ENCODE measurements around the gene TMEM222. TPM values are rescaled to one million over a fixed set of nuclear protein-coding genes. Genes with fewer than 3 reads are reported as not detected.

Gene TMEM222
- polyA plus RNA-seq, 1 donor (not counting 4 experiments of a cell fraction or from before 2014, with no cell fraction given), result 23.7 TPM

DNA sequence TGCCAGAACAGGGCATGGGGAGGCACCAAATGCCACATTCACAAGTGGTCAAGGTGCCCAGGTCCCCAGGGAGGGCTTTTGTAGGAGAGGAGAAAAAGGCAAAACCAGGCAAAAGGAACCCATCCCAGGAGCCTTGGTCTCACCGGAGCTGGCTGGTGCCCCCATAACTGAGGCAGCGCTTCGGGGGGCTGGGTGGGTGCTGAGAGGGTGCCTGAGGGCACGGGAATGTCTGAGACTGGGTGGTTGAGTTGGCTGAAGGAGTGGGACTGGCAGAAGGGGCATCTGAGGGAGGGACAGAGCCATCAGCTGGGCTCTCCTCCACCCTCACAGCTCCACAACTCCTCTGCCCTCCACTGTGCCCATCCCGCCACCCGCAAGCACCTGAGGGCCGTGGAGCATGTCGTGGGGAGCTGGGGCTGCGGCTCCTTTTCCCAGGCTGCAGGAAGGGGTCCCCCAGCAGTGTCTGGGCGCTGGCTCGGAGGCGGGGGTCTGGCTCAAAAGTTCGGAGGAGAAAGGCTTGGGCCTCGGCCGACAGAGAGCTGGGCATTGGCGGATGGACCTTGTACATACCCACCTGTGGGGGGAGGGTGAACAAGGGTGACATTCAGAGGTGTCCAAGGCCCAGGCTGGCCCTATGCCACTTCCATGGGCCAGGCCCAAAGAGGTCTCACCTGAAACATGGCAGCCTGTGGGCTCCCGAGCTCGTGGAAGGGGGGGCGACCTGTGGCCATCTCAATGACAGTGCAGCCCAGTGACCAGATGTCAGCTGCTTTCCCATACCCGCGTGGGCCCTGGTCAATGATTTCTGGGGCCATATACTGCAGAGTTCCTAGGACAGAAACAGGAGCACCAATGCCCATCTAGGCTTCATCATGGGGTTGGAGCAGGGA lies 36.3 kb downstream of the TMEM222 start:
- Histone ChIP-seq H3K27me3 (ENCODE audit: control insufficient read depth, extremely low read depth, insufficient read depth, low read length) (no peaks in the 10 kb centered on the region), H3K4me1 (ENCODE audit: control insufficient read depth, extremely low read depth, insufficient read depth, low read length) (peaks cover 6% of the 10 kb centered on the region), H2AFZ (ENCODE audit: control insufficient read depth, low read length) (no peak overlapping the region), H4K20me1 (ENCODE audit: control insufficient read depth, extremely low read depth, insufficient read depth, low read length) (peaks cover 3% of the 10 kb centered on the region), H3K36me3 (ENCODE audit: control insufficient read depth in 2 of 2, extremely low read depth in 1 of 2, insufficient read depth in 2 of 2, low read length in 2 of 2) (peaks cover 21 to 42% of the 10 kb centered on the region in 2 experiments), H3K9ac (ENCODE audit: control insufficient read depth, extremely low read depth, insufficient read depth, low read length) (no peak overlapping the region), H3K9me1 (ENCODE audit: control insufficient read depth, extremely low read depth, insufficient read depth, low read length) (no peaks in the 10 kb centered on the region), H3K4me2 (ENCODE audit: control insufficient read depth, extremely low read depth, insufficient read depth, low read depth, low read length) (no peak overlapping the region), H3K4me3 (ENCODE audit: control insufficient read depth in 2 of 3, extremely low read depth in 1 of 3, insufficient read depth in 2 of 3, low read depth in 1 of 3, low read length in 3 of 3) (no peak overlapping the region), H3K9me3 (ENCODE audit: control insufficient read depth, low read depth, low read length) (no peaks in the 10 kb centered on the region), H3K27ac (ENCODE audit: control insufficient read depth, insufficient read depth, low read length) (no peak overlapping the region), H3K79me2 (ENCODE audit: control insufficient read depth, insufficient read depth, low read length) (no peaks in the 10 kb centered on the region)
- TF ChIP-seq, protein P1, sequence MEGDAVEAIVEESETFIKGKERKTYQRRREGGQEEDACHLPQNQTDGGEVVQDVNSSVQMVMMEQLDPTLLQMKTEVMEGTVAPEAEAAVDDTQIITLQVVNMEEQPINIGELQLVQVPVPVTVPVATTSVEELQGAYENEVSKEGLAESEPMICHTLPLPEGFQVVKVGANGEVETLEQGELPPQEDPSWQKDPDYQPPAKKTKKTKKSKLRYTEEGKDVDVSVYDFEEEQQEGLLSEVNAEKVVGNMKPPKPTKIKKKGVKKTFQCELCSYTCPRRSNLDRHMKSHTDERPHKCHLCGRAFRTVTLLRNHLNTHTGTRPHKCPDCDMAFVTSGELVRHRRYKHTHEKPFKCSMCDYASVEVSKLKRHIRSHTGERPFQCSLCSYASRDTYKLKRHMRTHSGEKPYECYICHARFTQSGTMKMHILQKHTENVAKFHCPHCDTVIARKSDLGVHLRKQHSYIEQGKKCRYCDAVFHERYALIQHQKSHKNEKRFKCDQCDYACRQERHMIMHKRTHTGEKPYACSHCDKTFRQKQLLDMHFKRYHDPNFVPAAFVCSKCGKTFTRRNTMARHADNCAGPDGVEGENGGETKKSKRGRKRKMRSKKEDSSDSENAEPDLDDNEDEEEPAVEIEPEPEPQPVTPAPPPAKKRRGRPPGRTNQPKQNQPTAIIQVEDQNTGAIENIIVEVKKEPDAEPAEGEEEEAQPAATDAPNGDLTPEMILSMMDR (optimal IDR thresholded peaks at IDR 0.05 in 1 of 3, IDR thresholded peaks at IDR 0.05 in 1 of 3, conservative IDR thresholded peaks at IDR 0.05 in 1 of 3; ENCODE audit: extremely low read depth in 1 of 3, insufficient read depth in 2 of 3, low read length in 3 of 3), result no peak
- TF ChIP-seq EZH2 (IDR thresholded peaks at IDR 0.05; ENCODE audit: low read length), result no peak
- FAIRE-seq (no peak), DNase-seq (ENCODE audit: low read depth, low spot score) (no peak)
- dilution Hi-C loops (cut with MboI; ENCODE audit: extremely low pct_ligation_motif_present, low sequenced_read_pairs), result no loop called here

DNA sequence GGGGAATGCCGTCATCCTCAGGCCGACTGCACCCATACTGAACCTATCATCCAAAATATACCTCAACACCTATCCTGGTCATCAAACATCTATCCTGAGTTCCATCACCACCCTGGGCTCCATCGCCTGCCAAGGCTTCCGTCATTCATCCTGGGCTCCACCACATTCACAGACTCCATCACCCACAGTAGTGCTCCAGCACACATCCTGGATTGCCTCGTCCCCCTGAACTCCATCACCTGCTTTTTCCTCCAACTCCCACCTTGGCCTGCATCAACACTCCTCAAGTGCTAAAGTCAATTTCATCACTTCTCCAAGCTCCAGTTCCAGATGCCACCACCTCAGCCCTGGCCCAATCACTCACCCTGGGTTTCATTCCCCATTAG lies 37.0 kb downstream of the TMEM222 start:
- peaks cover 6% of the 10 kb centered on the region for H3K4me1 ChIP-seq (ENCODE audit: control insufficient read depth, extremely low read depth, insufficient read depth, low read length)
- no peak for FAIRE-seq

More for the DNA sequence above, 37.0 kb downstream of the TMEM222 start:
- no peak overlapping the region for H3K27ac ChIP-seq (ENCODE audit: control insufficient read depth, insufficient read depth, low read length)
- H3K9me3 ChIP-seq (ENCODE audit: control insufficient read depth, low read depth, low read length), result no peaks in the 10 kb centered on the region
- no peak overlapping the region for H2AFZ ChIP-seq (ENCODE audit: control insufficient read depth, low read length)
- peaks cover 21 to 44% of the 10 kb centered on the region in 2 experiments for H3K36me3 ChIP-seq (ENCODE audit: control insufficient read depth in 2 of 2, extremely low read depth in 1 of 2, insufficient read depth in 2 of 2, low read length in 2 of 2)
- peaks cover 3% of the 10 kb centered on the region for H4K20me1 ChIP-seq (ENCODE audit: control insufficient read depth, extremely low read depth, insufficient read depth, low read length)
- no peak for DNase-seq (ENCODE audit: low read depth, low spot score)
- TF ChIP-seq, protein P1 (optimal IDR thresholded peaks at IDR 0.05 in 1 of 3, IDR thresholded peaks at IDR 0.05 in 1 of 3, conservative IDR thresholded peaks at IDR 0.05 in 1 of 3; ENCODE audit: extremely low read depth in 1 of 3, insufficient read depth in 2 of 3, low read length in 3 of 3), result no peak
- TF ChIP-seq EZH2 (IDR thresholded peaks at IDR 0.05; ENCODE audit: low read length), result no peak
- H3K4me2 ChIP-seq (ENCODE audit: control insufficient read depth, extremely low read depth, insufficient read depth, low read depth, low read length), result no peak overlapping the region
- dilution Hi-C loops (cut with MboI; ENCODE audit: extremely low pct_ligation_motif_present, low sequenced_read_pairs), result no loop called here
- no peak overlapping the region for H3K4me3 ChIP-seq (ENCODE audit: control insufficient read depth in 2 of 3, extremely low read depth in 1 of 3, insufficient read depth in 2 of 3, low read depth in 1 of 3, low read length in 3 of 3)
- no peak overlapping the region for H3K9ac ChIP-seq (ENCODE audit: control insufficient read depth, extremely low read depth, insufficient read depth, low read length)
- no peaks in the 10 kb centered on the region for H3K27me3 ChIP-seq (ENCODE audit: control insufficient read depth, extremely low read depth, insufficient read depth, low read length)
- H3K9me1 ChIP-seq (ENCODE audit: control insufficient read depth, extremely low read depth, insufficient read depth, low read length), result no peaks in the 10 kb centered on the region
- H3K79me2 ChIP-seq (ENCODE audit: control insufficient read depth, insufficient read depth, low read length), result no peaks in the 10 kb centered on the region

Measured in keratinocyte (primary cell).